Lower lobe of right lung (tissue), 2 donors: Measurements from ENCODE around the gene SLC22A17. TPM values are rescaled to one million over a fixed set of nuclear protein-coding genes. Genes with fewer than 3 reads are reported as not detected.

Source experiments
- ATAC-seq, 2 donors: fragments of 200-7000 bp; cut with Tn5 transposase; one replicate each; pipeline ENCODE4 v1.9.1; 2020 to 2022; ENCODE audit warnings: mild to moderate bottlenecking in 2 of 2, moderate library complexity in 2 of 2
- DNase-seq: peaks from one replicate; pipeline ENCODE4 v3.0.0-alpha.2; 2020
- H3K27ac ChIP-seq: fragments of 200-600 bp; one replicate; pipeline ENCODE4 v1.8.0; 2022
- H3K27me3 ChIP-seq: fragments of 200-600 bp; one replicate; pipeline ENCODE4 v1.8.0; 2022; ENCODE audit warnings: low read depth
- H3K36me3 ChIP-seq: fragments of 200-600 bp; one replicate; pipeline ENCODE4 v1.8.0; 2022; ENCODE audit warnings: mild to moderate bottlenecking
- H3K4me1 ChIP-seq: fragments of 200-600 bp; one replicate; pipeline ENCODE4 v1.8.0; 2022
- H3K4me3 ChIP-seq: fragments of 200-600 bp; one replicate; pipeline ENCODE4 v1.8.0; 2022; ENCODE audit warnings: mild to moderate bottlenecking
- H3K9me3 ChIP-seq: fragments of 200-600 bp; one replicate; pipeline ENCODE4 v1.8.0; 2022
- intact Hi-C: fragments of 100-400 bp; cut with DNase I; formaldehyde crosslinking; loops from one replicate; pipeline ENCODE4 v1.11.0; 2022
- total RNA-seq: library from RNA; stranded (reverse); fragmentation: NEBNext Ultra II Directional; extraction: Animal tissue kit (Norgen Biotek cat#: 25700); gene quantifications from one replicate; pipeline ENCODE4 v1.2.1, GENCODE V29; 2021
- TF ChIP-seq, protein P1 (sequence below): fragments of 200-600 bp; IDR thresholded peaks from one replicate; pipeline ENCODE4 v1.8.0; 2022; ENCODE audit warnings: antibody characterized with exemption, mild to moderate bottlenecking
- donor health status: DM: no; HTN: yes; CAD: no; lungs with severe emphysema.

Gene SLC22A17
- total RNA-seq, 1 donor from 2014 or later = 10.6 TPM

DNA sequence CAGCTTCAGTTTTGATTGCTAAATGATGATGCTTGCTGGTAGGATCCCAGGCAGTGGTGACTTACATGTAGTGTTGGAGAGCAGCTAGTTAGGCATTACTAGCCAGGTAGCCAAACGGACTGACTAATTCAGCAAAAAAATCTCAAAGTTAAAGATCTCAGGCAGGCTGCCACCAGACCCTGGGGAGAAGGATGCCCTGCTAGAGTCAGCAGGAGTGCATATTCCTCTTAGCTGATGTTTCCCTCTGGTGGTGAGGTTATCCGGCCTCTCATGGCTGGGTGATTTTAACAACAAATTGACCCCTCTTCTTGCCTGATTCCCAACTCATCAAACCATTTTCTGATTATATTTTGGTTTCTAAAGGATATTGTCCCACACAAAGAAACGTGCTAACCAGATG, 9.5 kb upstream of the SLC22A17 start:
- peaks cover 8% of the 10 kb centered on the region for H3K36me3 ChIP-seq
- TF ChIP-seq, protein P1, sequence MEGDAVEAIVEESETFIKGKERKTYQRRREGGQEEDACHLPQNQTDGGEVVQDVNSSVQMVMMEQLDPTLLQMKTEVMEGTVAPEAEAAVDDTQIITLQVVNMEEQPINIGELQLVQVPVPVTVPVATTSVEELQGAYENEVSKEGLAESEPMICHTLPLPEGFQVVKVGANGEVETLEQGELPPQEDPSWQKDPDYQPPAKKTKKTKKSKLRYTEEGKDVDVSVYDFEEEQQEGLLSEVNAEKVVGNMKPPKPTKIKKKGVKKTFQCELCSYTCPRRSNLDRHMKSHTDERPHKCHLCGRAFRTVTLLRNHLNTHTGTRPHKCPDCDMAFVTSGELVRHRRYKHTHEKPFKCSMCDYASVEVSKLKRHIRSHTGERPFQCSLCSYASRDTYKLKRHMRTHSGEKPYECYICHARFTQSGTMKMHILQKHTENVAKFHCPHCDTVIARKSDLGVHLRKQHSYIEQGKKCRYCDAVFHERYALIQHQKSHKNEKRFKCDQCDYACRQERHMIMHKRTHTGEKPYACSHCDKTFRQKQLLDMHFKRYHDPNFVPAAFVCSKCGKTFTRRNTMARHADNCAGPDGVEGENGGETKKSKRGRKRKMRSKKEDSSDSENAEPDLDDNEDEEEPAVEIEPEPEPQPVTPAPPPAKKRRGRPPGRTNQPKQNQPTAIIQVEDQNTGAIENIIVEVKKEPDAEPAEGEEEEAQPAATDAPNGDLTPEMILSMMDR = no peak
- no peak for DNase-seq
- H3K9me3 ChIP-seq = no peaks in the 10 kb centered on the region
- H3K27ac ChIP-seq = no peak overlapping the region
- H3K4me3 ChIP-seq = no peak overlapping the region
- ATAC-seq = no peak
- intact Hi-C loops = no loop called here
- H3K4me1 ChIP-seq = peaks cover 6% of the 10 kb centered on the region
- H3K27me3 ChIP-seq = peaks cover 29% of the 10 kb centered on the region

DNA sequence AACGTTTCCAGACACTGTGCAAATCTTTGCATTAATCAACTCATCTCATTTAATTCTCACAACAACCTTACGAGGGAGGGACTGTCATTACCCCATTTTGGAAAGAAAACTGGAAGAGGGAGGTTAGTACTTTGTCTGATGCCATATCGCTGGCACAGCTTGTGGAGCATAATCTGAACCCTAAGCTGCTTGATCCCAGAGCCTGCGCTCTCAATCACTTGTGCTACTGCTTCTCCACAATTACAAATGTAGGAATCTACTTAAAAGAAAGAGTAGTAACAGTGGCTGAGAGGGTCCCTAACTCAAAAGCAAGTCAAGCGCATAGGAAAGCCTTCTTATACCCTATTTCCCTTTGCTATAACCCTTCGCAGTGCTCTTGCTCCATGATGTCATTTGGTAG, 9.1 kb upstream of the SLC22A17 start:
- Histone ChIP-seq H3K36me3 (peaks cover 12% of the 10 kb centered on the region), H3K27me3 (peaks cover 27% of the 10 kb centered on the region), H3K4me3 (no peak overlapping the region), H3K9me3 (no peaks in the 10 kb centered on the region), H3K4me1 (peaks cover 6% of the 10 kb centered on the region), H3K27ac (no peak overlapping the region)
- ATAC-seq (no peak), DNase-seq (no peak)
- TF ChIP-seq, protein P1 = no peak
- intact Hi-C loops = no loop called here

DNA sequence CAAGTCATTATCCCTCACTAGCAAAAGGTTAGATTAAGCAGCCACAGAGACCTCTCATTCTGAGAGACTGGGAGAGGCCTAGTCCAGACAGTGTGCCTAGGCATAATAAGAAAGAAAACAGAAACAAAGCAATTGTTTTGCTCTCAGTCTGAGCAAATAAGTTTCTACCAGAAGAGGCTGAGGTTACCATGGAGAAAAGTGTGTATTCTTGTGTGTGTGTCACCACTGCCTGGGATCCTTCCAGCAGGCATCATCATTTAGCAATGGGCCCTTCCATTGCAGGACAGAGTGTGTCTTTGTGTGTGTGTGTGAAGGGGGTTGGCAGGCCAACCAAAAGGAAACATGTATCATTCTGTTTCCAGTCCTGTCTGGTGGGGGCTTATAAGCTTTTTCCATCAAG, 8.6 kb upstream of the SLC22A17 start:
- no peak for ATAC-seq
- intact Hi-C loops = no loop called here

DNA sequence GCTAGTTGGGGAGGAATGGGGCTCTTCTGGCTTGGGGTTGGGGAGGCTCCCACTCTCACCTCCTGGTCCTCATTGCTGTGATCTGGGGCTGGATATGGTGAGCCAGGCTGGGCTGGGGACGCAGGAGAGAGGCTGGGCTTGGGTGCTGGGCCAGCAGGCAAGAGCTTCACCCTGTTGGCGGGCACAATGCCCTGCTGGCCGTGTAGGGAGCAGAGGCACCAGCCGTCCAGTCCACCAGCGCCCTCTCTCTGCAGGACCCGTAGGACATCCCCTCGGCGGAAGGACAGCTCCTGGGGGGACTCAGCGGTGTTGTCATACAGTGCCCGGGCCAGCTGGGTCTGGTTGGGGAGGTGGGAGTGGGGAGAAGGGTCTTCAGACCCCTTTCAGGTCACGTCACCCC, 7.8 kb upstream of the SLC22A17 start:
- no peak overlapping the region for H3K27ac ChIP-seq
- peaks cover 6% of the 10 kb centered on the region for H3K4me1 ChIP-seq
- H3K27me3 ChIP-seq = peaks cover 16% of the 10 kb centered on the region
- TF ChIP-seq, protein P1 = no peak
- DNase-seq = no peak
- ATAC-seq = no peak
- intact Hi-C loops = no loop called here
- H3K36me3 ChIP-seq = peaks cover 12% of the 10 kb centered on the region
- no peaks in the 10 kb centered on the region for H3K9me3 ChIP-seq
- no peak overlapping the region for H3K4me3 ChIP-seq

More for the DNA sequence above, 8.6 kb upstream of the SLC22A17 start:
- H3K36me3 ChIP-seq = peaks cover 12% of the 10 kb centered on the region
- no peaks in the 10 kb centered on the region for H3K9me3 ChIP-seq
- TF ChIP-seq, protein P1 = no peak
- peaks cover 23% of the 10 kb centered on the region for H3K27me3 ChIP-seq
- no peak overlapping the region for H3K27ac ChIP-seq
- no peak overlapping the region for H3K4me3 ChIP-seq
- H3K4me1 ChIP-seq = peaks cover 6% of the 10 kb centered on the region
- no peak for DNase-seq

DNA sequence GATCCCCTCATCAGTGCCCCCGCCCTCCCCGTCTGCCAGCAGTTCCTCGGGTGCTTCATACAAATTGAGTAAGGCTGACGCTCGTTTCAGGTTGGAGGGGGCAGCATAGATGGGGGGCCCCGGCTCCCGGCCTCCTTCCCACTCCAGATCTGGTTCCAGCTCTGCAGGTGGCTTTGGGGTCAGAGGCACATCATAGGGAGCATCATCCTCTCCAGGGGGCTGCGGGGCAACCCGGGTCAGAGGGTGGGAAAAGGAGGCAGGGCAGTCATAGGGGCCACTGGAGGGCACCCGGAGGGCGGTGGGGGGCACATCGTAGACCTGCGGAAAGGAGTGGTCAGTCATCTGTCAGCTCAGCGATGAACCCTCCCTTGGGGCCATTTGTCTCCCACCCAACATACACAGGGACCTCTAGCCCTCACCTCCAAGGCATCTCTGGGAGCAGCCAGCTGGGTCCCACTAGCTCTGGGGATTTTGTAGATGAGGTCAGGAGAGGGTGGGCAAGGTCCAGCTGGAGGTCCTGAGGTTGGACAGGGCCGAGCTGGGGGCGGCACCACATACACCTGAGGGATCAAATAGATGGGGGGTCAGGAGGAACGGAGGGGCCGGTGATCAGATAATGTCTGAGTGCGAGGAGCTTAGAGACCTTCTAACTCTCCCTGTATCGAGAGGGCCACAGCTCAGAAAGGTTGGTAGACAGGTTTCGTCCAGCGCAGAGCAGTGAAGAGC, 7.2 kb upstream of the SLC22A17 start:
- Histone ChIP-seq H3K4me3 (no peak overlapping the region), H3K27ac (no peak overlapping the region), H3K27me3 (peaks cover 11% of the 10 kb centered on the region), H3K9me3 (no peaks in the 10 kb centered on the region), H3K36me3 (peaks cover 12% of the 10 kb centered on the region), H3K4me1 (peaks cover 6% of the 10 kb centered on the region)
- ATAC-seq = no peak
- intact Hi-C loops = no loop called here
- TF ChIP-seq, protein P1 = no peak
- DNase-seq = no peak
